ENCODE results near the gene HRH3.

The HRH3 gene

DNA sequence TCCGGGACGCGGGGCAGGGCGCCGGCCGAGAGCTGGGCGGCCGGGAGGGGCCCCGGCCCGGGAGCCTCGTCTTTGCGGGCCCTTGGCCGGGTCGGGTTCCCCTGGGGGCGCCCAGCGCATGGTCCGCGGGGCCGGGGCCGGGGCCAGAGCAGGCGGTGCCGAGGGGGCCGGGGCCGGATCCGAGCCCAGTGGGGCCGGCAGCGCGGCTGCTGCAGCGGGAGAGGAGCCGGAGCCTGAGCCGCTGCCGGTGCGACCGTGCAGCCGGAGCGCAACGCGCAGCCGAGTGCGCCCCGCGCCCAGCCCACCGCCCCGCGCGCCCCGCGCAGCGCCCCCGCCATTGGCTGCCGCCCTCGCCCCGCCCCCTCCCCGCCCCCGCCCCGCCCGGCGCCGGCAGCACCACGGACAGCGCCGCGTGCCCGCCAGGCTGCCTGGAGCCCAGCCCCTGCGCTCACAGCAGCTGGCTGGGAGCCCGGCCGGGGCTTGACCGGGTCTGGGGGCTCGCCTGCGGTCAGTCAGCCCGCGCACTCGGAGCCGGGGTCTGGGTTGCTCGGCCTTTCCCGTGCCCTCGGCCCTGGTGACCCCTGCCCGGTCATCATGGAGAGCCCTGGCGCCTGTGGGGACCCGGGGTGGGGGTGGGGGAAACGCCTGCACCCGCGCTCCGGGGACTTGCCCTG, at the start of gene HRH3:
TSS of gene HRH3 (minus strand) at position 287 of the 674 bp plus-strand sequence. CDS start 308 bp downstream, outside the sequence.
- no peak for FAIRE-seq

DNA sequence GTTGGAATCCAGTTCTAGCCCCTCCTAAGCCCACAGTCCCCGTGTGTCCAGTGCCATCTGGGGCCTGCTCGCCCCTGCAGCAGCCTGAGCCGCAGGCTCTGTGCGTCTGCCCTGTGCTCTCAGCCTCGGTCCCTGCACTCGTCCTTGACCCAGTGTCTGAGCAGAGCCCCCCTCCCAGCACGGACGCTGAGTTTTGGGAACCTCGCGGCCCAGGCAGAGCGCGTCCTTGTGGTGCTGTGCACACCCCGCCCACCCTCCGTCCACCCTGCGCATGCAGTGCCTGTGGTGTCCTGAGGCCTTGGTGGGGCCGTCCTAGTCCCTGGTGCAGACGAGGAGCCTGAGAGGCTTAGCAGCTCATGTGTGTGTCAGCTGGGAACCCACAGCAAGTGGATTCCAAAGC, 49.8 kb upstream of the HRH3 start:
- FAIRE-seq (no peak), DNase-seq (ENCODE audit: low spot score) (no peak)

More for the DNA sequence above, at the start of gene HRH3:
- DNase-seq (ENCODE audit: low spot score), result no peak

DNA sequence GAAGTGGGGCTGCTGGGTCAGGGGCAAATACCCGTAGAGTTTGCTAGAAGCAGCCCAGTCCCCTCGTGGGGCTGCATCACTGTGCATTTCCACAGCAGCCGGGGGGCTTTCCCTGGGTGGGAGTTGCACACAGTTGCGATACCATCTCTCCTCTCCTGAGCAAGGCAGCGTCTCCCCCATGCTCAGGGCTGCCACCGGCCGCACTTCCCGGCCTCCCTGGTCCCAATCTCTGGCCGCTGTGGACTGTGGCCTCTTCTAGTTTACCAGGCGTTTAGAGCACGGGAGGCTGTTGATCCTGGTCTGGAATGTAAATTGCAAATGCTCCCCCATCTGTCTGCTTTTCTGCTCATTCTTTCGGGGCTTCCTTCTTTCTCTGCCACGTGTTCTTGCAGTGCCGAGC, 49.3 kb upstream of the HRH3 start:
- FAIRE-seq (no peak), DNase-seq (ENCODE audit: low spot score) (no peak)

DNA sequence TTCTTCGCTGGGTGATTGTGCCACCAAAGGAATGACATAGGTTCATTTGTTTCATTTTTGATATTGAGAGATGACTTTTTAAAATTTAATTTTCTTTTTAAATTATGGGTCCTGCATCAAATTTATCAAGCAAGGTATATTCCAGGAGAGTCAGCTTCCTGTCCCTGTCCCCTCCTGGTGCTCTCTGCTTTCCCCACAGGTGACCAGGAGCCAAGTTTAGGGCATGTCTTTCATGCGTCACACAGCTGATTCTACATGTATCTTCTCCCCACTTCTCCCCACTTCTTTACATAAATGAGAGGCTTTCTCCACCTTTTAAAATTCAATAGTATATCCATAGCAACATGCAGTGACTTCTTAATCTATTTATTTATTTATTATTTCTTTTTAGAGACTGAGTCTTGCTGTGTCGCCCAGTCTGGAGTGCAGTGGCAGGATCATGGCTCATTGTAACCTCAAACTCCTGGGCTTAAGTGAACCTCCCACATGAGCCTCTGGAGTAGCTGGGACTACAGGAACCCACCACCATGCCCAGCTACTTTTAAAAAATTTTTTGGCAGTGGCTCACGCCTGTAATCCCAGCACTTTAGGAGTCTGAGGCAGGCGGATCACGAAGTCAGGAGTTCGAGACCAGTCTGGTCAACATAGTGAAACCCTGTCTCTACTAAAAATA, 48.3 kb upstream of the HRH3 start:
- FAIRE-seq (no peak), DNase-seq (ENCODE audit: low spot score) (no peak)

DNA sequence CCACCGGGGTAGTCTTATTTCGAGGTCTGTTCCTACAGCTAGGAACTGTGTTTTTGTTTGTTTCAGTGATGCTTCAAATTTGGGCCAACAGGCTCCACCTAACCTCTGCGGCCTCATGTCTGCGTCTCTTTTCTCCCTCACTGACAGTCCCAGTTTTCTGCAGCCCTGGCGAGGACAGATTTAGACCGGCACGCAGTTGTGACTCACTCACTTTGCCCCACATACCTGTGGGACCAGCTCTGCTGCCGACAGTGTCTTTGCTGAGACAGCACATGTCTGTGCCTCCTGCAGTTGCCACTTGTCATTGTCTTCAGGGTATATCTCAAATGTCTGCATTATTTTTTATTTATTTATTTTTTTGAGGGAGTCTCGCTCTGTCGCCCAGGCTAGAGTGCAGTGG, 47.5 kb upstream of the HRH3 start:
- FAIRE-seq, result no peak
- no peak for DNase-seq (ENCODE audit: low spot score)

DNA sequence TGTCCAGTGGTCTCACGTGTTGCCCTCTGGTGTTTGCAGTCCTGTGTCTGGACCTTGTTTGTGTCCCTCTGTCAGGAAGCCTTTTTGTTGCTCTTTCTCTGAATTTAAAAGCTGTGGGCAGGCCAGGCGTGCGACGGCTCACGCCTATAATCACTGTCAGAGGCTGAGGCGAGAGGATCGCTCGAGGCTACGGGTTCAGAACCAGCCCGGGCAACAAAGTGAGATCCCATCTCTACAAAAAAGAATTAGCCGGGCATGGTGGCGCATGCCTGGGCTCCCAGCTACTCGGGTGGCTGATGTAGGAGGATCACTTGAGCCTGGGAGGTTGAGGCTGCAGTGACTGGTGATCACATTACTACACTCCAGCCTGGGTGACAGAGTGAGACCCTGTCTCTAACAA, 46.8 kb upstream of the HRH3 start:
- DNase-seq (ENCODE audit: low spot score) (no peak), FAIRE-seq (no peak)

DNA sequence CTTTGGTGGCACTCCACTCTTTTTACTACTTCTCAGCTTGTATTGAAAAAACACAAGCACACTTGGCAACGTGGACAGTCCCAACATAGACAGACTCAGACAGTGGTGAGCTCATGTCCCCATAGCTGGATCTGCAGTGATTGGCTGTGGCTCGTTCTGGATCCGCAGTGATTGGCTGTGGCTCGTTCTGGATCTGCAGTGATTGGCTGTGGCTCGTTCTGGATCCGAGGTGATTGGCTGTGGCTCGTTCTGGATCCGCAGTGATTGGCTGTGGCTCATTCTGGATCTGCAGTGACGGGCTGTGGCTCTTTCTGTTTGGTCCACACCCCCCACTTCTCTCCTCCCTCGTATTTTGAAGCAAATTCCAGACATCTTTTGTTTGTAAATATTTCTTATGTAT, 46.3 kb upstream of the HRH3 start:
- no peak for DNase-seq (ENCODE audit: low spot score)
- no peak for FAIRE-seq

DNA sequence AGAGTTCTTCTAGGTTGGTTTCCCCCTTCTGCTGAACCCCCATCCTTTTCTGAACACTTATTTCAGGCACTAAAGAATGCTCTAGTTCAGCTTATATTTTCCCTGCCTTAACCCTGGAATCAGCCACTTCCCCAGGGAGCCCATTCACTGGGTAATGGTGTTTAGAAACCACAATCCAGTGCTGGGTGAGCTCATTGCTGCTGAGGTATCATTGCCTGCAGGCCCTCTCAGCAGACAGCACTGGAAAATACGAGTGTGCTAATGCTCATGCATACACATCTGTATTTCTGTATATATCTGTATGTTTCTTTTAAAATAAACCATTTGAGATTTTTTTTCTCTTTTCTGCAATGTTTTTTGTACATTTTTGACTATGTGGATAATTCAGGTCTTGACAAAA, 45.3 kb upstream of the HRH3 start:
- no peak for DNase-seq (ENCODE audit: low spot score)
- FAIRE-seq, result no peak

DNA sequence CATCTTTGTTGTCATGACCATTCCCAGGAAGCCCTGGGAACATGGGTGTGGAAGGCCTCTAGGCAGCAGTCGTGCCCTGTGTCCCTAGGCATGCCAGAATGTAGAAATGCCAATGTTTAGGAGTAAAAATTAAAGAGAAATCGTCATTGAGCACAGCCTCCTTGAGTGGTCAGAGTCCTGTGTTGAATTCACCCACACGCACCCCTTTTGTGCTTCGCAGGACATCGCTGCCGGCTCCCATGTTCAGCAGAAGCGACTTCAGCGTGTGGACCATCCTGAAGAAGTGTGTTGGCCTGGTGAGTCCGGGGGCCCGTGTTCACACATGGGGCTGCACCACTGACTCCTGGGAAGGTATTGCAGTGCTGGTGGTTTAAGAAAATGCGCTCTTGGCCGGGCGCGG, 43.3 kb upstream of the HRH3 start:
- no peak for DNase-seq (ENCODE audit: low spot score)
- no peak for FAIRE-seq

DNA sequence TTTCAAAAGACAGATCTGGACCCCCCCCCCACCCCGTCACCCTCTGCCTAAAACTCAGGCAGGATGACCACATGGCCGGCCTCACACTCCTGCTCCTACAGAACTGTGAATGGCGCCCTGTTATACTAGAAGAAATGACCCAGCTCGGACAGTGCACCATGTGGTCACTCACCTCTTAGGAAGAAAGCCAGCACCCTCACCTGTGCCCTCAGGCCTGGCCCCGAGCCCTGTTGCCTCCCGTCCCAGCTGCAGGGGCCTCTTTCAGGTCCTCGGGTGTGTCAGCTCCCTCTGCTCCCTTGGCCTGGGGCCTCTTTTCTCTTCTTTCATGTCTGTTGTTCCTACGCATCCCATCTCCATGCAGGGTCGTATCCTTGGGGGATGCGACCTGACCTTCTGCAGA, 42.0 kb upstream of the HRH3 start:
- FAIRE-seq (no peak), DNase-seq (ENCODE audit: low spot score) (no peak)

DNA sequence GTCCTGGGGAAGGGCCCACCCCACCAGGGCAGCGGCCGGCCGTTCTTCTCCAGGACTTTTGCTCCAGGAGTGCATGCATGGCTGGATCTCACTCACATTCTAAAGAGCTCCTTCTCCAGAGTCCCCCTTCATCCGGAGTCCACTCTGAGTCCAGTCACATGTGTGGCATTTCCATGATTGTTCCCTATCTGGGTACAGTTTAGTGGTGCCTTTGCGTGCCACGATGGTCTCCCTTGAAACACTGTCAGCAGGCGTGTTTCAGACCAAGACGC, 39.2 kb upstream of the HRH3 start:
- no peak for FAIRE-seq
- no peak for DNase-seq (ENCODE audit: low spot score)

DNA sequence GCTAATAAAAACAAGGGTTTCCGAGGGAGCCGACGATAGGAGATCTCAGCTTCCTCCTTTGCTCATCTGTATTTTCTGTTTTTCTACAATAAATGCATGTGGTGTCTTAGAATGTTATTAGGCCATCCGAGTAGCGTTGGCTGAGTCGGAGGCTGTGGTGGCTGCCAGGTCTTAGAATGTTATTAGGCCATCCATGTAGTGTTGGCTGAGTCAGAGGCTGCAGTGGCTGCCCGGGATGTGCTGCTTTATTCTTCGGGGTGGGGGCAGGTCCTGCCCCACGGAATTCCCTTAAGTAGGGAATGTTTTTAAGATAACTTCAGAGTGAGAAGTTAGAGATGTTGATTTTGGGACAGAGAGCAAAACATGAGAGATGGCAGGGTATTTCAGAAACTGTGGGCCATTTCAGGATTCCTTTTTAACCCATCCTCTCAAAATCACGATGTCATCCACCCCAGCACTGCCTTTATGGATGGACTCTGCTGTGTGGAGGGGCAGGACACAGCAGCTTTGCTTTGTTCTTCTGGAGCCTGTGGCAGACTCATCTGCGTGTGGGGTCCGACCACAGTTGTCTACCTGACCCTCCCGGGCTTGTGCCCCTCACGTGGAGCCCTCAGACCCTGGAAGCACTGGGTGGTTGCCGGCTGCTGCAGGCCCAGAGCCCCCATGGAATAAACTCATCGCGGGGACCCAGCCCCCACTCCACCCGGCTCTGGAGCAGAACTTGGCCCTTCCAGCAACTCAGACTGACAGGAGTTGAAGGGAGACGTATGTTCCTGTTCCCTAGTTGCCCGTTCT, 38.6 kb upstream of the HRH3 start:
- DNase-seq (ENCODE audit: low spot score), result peak; percentile 42
- peak; percentile 62 for FAIRE-seq

DNA sequence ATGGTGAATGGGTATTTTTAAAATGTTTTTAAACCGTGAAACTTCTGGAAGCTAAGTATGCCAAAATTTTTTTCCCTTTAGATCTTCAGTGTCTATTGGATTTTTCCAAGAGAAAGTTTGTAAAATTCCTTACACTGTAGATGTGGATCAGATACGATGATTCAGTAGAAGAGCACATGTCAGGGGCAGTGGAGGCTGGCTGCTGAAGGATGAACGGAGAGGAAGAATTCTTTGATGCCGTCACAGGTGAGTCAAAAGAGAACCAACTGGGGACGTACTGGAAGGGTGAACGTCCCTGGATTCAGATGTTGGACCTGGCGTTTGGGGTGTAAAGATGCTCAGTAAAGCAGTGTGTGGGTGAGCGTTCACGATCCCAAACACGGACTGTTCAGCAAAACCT, 35.9 kb upstream of the HRH3 start:
- FAIRE-seq (no peak), DNase-seq (ENCODE audit: low spot score) (no peak)

DNA sequence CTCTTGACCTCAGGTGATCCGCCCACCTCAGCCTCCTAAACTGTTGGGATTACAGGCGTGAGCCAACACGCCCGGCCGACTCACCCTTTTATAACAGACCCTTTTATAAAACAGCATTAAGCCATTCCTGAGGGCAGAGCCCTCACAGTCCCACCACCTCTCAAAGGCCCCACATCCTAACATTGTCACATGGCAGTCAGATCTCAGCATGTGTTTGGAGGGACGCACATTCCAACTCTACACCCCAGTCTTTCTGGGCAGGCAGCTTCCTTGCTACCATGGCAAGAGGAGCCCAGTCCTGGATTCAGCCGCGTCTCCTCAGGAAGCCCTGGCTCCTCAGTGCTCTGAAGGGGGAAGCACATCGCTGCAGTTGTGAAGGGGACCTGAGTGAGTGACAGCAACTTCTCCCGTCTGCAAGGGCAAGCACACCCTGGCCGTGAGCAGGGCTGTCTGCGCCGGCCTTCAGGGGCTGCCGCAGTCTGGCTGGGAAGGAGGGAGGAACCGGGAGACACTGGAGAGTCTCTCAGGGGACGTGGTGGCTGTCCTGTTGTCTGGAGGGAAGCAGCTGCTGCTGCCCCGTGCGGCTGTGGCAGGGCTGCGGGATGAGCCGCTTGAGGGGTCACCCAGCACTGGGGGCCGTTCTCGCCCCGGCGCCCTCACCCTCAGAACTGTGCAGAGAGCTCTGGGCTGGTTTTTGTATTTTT, 34.1 kb upstream of the HRH3 start:
- DNase-seq (ENCODE audit: low spot score) (no peak), FAIRE-seq (no peak)

DNA sequence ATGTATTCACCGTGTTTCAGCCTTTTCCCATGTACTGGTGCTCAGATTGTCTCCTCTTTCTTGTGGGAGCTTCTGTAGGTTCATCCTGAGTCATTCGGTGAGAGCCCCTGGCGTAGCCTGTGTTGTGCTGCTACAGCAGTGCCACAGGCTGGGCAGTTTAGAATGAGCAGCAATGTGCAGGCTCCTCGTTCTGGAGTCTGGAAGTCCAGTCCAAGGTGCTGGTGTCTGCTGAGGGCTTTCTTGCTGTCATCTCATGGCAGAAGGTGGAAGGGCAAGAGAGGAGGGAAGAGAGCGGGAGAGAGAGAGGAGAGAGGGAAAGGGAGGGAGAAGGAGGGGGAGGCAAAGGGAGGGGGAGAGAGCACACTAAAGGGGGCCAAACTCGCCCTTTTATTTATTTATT, 33.3 kb upstream of the HRH3 start:
- FAIRE-seq, result no peak
- no peak for DNase-seq (ENCODE audit: low spot score)

DNA sequence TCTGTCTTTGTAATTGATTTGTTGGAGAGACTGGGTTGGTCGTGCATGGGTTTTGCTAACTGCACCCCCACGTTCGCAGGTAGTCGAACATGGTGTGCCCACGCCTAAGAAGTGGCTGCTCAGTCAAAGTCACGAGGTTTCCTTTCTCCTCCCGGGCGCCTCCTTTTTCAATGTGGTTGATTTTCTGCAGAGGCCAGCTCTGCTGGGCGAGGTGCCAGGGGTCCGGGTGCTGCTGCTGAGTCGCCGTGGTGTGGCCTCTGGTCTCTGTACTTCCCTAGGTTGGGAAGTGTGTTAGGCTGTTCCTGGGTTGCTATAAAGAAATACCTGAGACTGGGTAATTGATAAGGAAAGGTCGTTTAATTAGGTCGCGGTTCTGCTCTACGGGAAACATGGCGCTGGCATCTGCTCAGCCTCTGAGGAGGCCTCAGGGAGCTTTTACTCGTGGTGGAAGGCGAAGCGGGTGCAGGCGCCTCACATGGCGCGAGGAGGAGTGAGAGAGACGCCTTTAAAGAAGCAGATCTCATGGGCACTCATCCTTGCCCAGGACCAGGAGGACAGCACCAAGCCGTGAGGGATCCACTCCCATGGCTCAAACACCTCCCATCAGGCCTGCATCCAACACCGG, 32.4 kb upstream of the HRH3 start:
- DNase-seq (ENCODE audit: low spot score) (peak; percentile 71), FAIRE-seq (no peak)

DNA sequence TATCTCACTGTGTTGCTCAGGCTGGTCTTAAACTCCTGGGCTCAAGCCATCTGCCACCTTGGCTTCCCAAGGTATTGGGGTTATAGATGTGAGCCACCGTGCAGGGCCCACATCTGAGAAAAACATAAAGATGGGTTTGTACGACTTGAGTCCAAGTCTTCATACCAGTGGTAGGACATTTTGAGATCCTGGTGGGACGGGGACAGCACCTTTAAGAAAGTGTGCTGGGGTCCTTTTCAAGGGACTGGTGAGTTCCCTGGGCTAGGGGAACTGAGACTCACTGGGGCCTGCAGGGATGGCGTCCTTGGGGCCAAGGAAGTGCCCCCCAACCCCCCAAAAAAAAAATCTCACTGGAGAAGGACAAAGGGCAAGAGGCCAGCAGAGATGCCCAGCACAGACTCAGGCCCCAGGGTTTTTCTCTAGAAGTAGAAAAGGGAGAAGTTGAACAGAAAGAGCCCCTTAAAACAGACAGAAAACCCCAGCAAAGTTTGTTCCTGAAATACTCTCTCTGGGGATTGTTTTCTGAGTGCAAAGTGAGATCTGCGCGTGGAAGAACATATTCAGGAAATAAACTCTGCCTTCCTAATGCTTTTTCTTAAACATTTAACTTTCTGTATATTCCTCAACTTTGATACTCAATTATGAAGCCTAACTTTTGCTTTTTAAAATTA, 28.9 kb upstream of the HRH3 start:
- DNase-seq (ENCODE audit: low spot score), result no peak
- no peak for FAIRE-seq

DNA sequence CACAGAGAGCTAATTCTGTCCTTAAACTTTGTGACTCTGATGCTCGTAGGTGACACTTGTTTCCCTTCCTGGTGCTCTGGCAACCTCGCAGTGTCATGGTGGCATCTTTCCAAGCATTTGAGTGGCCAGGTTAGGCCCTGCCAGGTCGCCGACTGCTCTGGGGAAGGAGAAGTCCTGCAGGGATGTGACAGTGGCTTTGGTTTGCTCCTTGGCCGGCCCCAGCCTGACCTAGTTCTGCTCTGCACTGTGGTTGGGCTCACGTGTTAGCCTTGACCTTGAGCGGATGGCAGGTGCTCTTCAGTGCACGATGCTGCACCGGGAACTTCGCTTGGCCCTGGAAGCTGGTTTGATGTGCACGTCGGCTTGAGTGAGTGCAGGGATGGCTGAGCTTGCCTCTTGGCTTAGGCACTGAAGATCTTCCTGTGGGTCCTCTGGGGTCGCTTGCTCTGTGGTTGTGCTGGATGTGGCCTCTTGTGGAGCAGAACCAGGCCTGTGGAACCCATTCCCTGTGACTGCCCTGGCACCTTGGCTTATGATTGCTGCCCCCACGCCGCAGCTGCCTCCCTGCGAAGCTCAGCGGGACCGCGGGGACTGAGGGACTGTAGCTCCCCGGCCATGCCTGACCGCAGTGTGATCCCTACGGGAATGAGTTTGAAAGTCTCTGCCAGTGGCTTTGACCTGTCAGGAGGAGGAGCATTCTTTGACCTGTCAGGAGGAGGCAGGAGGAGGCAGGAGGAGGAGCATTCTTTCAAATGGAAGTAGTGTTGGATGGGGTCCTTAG, 27.0 kb upstream of the HRH3 start:
- no peak for DNase-seq (ENCODE audit: low spot score)
- no peak for FAIRE-seq

DNA sequence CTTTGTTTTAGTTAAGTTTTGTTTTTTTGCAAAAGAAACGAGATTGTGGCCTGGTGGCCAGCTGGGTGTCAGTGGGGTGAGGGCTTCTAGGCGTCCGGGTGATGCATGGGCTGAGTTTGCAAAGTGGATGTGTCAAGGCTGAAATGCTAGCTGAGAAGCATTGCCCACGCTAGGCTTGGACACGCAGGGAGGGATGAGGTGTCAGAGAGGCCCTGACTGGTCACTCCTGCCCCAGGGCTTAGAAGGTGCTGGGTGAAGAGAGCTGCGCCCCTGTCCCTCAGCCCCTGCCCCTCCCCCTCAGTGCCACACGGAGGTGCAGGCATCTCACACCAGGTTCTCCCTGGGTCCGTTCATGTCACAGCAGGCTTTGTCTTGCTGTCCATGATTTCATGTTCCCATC, 26.4 kb upstream of the HRH3 start:
- FAIRE-seq (no peak), DNase-seq (ENCODE audit: low spot score) (no peak)

DNA sequence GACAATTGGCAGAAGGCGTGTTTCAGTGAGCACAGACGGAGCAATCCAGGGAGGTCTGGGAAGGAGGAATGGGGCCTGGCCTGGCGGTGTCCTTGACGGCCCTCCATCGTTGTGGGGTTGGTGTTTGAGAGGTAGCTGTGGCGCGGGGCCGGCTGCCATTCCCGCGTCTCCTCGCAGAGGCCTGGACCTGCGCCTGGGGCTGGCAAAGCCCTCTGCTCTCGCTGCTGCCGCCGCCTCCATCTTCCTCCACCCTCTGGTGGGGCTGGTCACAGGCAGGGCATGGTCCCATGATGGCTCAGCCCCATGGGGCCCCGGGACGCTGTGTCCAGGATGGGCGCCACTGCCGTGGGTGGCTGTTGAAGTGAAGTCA, 25.8 kb upstream of the HRH3 start:
- no peak for FAIRE-seq
- DNase-seq (ENCODE audit: low spot score), result no peak
